Neural crest cell (in vitro differentiated cells): Measurements from ENCODE around the gene MAP3K13. TPM values are rescaled to one million over a fixed set of nuclear protein-coding genes. Genes with fewer than 3 reads are reported as not detected.

ENCODE experiments used
- DNase-seq: peaks from one replicate; pipeline ENCODE4 v3.0.0; 2021; ENCODE audit warnings: low read depth, mixed read lengths, low spot score
- H3K27ac Mint-ChIP-seq: one replicate; pipeline ENCODE4 v1.8.0; 2021; ENCODE audit warnings: mild to moderate bottlenecking, mixed read lengths; ENCODE audit not compliant: unreplicated experiment
- H3K27me3 Mint-ChIP-seq: 2 replicates; pipeline ENCODE4 v1.8.0; 2021; ENCODE audit warnings: low read depth, mild to moderate bottlenecking, mixed read lengths
- H3K36me3 Mint-ChIP-seq: 2 replicates; pipeline ENCODE4 v1.8.0; 2021; ENCODE audit warnings: low read depth, mild to moderate bottlenecking, mixed read lengths
- H3K4me1 Mint-ChIP-seq: 2 replicates; pipeline ENCODE4 v1.8.0; 2021; ENCODE audit warnings: mixed read lengths
- H3K4me3 Mint-ChIP-seq: one replicate; pipeline ENCODE4 v1.8.0; 2021; ENCODE audit warnings: mild to moderate bottlenecking, mixed read lengths
- H3K9me3 Mint-ChIP-seq: 2 replicates; pipeline ENCODE4 v1.8.0; 2021; ENCODE audit warnings: mixed read lengths
- CTCF ChIP-seq: fragments of 200-600 bp; sonication (generic); conservative IDR thresholded peaks from 2 replicates; pipeline ENCODE4 v1.5.0; 2021; ENCODE audit warnings: antibody characterized with exemption, mild to moderate bottlenecking
- total RNA-seq: library from RNA; stranded (reverse); gene quantifications from 2 replicates; pipeline ENCODE4 v1.2.1, GENCODE V29; 2021

The MAP3K13 gene
- total RNA-seq, 1 donor from 2014 or later, result 18.8 TPM

- Mint-ChIP-seq H3K36me3 (no peaks in the 10 kb centered on the region), H3K27ac (no peak overlapping the region), H3K27me3 (peaks cover 16% of the 10 kb centered on the region), H3K4me1 (no peaks in the 10 kb centered on the region), H3K9me3 (peaks cover 2% of the 10 kb centered on the region), H3K4me3 (no peak overlapping the region)
- TF ChIP-seq CTCF, result peak; percentile 70
- peak; percentile 61 for DNase-seq
These were observed 8.9 kb upstream of the MAP3K13 start for GRCh38 chr3:185353823-185354614.

- H3K27me3 Mint-ChIP-seq, result peaks cover 18% of the 10 kb centered on the region
- H3K36me3 Mint-ChIP-seq, result no peaks in the 10 kb centered on the region
- TF ChIP-seq CTCF, result no peak
- H3K4me3 Mint-ChIP-seq, result no peak overlapping the region
- H3K9me3 Mint-ChIP-seq, result no peaks in the 10 kb centered on the region
- DNase-seq, result no peak
- no peak overlapping the region for H3K27ac Mint-ChIP-seq
- no peaks in the 10 kb centered on the region for H3K4me1 Mint-ChIP-seq
These were observed 6.4 kb upstream of the MAP3K13 start for GRCh38 chr3:185356499-185356898.

- Mint-ChIP-seq H3K4me3 (no peak overlapping the region), H3K36me3 (no peaks in the 10 kb centered on the region), H3K27ac (no peak overlapping the region), H3K9me3 (no peaks in the 10 kb centered on the region), H3K4me1 (peaks cover 19% of the 10 kb centered on the region), H3K27me3 (peaks cover 48% of the 10 kb centered on the region)
- no peak for DNase-seq
- no peak for TF ChIP-seq CTCF
These were observed 1.0 kb upstream of the MAP3K13 start for GRCh38 chr3:185361920-185362319.

- Mint-ChIP-seq H3K4me1 (peaks cover 19% of the 10 kb centered on the region), H3K9me3 (no peaks in the 10 kb centered on the region), H3K27ac (no peak overlapping the region), H3K27me3 (peaks cover 50% of the 10 kb centered on the region), H3K4me3 (peak overlapping the region; percentile 91), H3K36me3 (no peaks in the 10 kb centered on the region)
- TF ChIP-seq CTCF, result no peak
- no peak for DNase-seq
These were observed 797 bp downstream of the MAP3K13 start for GRCh38 chr3:185363662-185364203.

- Mint-ChIP-seq H3K4me3 (peak overlapping the region; percentile 31), H3K4me1 (peaks cover 24% of the 10 kb centered on the region), H3K27me3 (peaks cover 52% of the 10 kb centered on the region)
These were observed 2.5 kb downstream of the MAP3K13 start for GRCh38 chr3:185365291-185366073.

More at GRCh38 chr3:185365291-185366073, 2.5 kb downstream of the MAP3K13 start:
- H3K27ac Mint-ChIP-seq, result no peak overlapping the region
- no peaks in the 10 kb centered on the region for H3K36me3 Mint-ChIP-seq
- TF ChIP-seq CTCF, result no peak
- H3K9me3 Mint-ChIP-seq, result no peaks in the 10 kb centered on the region
- no peak for DNase-seq
